Glutamatergic neuron (in vitro differentiated cells): ENCODE results near the gene PLEKHG5. TPM values are rescaled to one million over a fixed set of nuclear protein-coding genes. Genes with fewer than 3 reads are reported as not detected.
"Not testable (repeated sequence)": the region's sequence is repeated elsewhere in the genome, so short reads cannot be mapped to it uniquely, and the experiment has no call there.

Source experiments
- DNase-seq: peaks from one replicate; pipeline ENCODE4 v3.0.0; 2022
- H3K27ac Mint-ChIP-seq: one replicate; pipeline ENCODE4 v1.8.0; 2020; ENCODE audit warnings: mild to moderate bottlenecking, mixed read lengths, inconsistent platforms; ENCODE audit not compliant: unreplicated experiment
- H3K27me3 Mint-ChIP-seq: one replicate; pipeline ENCODE4 v1.8.0; 2020; ENCODE audit warnings: mild to moderate bottlenecking, moderate library complexity, mixed read lengths, inconsistent platforms; ENCODE audit not compliant: unreplicated experiment
- H3K36me3 Mint-ChIP-seq: one replicate; pipeline ENCODE4 v1.8.0; 2020; ENCODE audit warnings: mild to moderate bottlenecking, mixed read lengths, inconsistent platforms; ENCODE audit not compliant: unreplicated experiment
- H3K4me1 Mint-ChIP-seq: one replicate; pipeline ENCODE4 v1.8.0; 2020; ENCODE audit warnings: mild to moderate bottlenecking, low read depth, mixed read lengths, inconsistent platforms; ENCODE audit not compliant: unreplicated experiment
- H3K4me3 Mint-ChIP-seq: one replicate; pipeline ENCODE4 v1.8.0; 2020; ENCODE audit warnings: mild to moderate bottlenecking, mixed read lengths, inconsistent platforms; ENCODE audit not compliant: unreplicated experiment
- H3K9me3 Mint-ChIP-seq: one replicate; pipeline ENCODE4 v1.8.0; 2020; ENCODE audit warnings: mild to moderate bottlenecking, moderate library complexity, mixed read lengths, inconsistent platforms; ENCODE audit not compliant: unreplicated experiment
- total RNA-seq: library from RNA; stranded (reverse); fragmentation: NEBNext Ultra II Directional; extraction: Animal tissue kit (Norgen Biotek cat#: 25700); gene quantifications from one replicate; pipeline ENCODE4 v1.2.1, GENCODE V29; 2021; ENCODE audit not compliant: unreplicated experiment
- TF ChIP-seq, protein P1 (sequence below): fragments of 200-600 bp; sonication (generic); IDR thresholded peaks from one replicate; pipeline ENCODE4 v1.5.0; 2021; ENCODE audit not compliant: partially characterized antibody, unreplicated experiment

PLEKHG5 gene
- total RNA-seq, 1 donor from 2014 or later = 53.0 TPM

DNA sequence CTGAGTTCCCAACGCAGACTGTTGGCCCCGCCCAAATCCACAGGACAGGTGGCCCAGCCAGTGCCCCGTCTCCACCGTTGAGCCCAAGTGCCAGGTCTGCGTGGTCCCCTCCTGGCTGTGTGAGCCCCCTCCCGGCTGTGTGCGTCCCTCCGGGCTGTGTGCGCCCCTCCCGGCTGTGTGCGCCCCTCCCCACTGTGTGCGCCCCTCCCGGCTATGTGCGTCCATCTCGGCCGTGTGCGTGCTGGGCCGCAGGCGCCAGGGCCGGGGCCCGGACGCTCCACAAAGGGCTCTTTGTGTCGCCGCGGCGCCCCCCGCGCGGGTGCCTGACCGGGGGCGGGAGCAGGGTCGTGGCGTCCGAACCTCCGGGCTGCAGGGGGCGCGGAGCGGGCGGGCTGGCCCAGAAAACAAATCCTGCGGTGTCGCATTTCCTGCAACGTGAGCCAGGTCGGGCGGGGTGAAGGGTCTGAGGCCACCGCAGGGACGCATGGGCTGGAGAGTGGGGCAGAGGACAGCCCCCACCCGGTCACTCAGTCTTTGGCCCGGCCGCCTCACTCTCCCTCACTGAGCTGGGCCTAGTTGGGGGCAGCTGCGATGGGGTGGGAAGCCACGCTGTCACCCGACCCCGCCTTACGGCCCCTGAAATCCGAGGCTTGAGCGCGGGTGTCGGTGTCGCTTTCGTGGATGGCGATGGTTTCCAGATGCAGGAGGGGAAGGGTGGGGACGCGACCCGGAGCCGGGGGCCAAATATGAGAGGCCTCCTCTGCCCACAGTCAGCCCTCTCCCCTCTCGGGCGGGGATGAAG, 44.2 kb downstream of the PLEKHG5 start:
- TF ChIP-seq, protein P1, sequence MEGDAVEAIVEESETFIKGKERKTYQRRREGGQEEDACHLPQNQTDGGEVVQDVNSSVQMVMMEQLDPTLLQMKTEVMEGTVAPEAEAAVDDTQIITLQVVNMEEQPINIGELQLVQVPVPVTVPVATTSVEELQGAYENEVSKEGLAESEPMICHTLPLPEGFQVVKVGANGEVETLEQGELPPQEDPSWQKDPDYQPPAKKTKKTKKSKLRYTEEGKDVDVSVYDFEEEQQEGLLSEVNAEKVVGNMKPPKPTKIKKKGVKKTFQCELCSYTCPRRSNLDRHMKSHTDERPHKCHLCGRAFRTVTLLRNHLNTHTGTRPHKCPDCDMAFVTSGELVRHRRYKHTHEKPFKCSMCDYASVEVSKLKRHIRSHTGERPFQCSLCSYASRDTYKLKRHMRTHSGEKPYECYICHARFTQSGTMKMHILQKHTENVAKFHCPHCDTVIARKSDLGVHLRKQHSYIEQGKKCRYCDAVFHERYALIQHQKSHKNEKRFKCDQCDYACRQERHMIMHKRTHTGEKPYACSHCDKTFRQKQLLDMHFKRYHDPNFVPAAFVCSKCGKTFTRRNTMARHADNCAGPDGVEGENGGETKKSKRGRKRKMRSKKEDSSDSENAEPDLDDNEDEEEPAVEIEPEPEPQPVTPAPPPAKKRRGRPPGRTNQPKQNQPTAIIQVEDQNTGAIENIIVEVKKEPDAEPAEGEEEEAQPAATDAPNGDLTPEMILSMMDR = no peak
- no peak overlapping the region for H3K27ac Mint-ChIP-seq
- H3K27me3 Mint-ChIP-seq = peaks cover 18% of the 10 kb centered on the region
- peaks cover 11% of the 10 kb centered on the region for H3K4me1 Mint-ChIP-seq
- peaks cover 3% of the 10 kb centered on the region for H3K9me3 Mint-ChIP-seq
- no peaks in the 10 kb centered on the region for H3K36me3 Mint-ChIP-seq
- no peak overlapping the region for H3K4me3 Mint-ChIP-seq
- DNase-seq = no peak

DNA sequence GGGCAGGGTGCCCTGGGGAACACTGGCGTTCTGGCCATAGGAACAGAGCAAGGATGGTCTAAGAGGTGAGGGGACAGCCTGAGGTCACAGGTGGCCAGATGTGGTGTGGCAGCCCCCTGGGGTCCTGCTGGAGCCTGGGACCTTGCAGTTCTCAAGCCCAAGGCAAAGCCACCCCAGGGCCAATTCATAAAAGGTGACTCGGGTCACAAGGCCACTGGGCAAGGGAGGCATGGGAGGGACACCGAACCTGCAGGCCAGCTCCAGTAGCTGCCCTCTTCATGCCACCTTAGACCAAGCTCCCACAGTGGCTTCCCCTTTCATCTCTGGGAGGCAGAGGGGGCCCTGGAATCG, 44.8 kb downstream of the PLEKHG5 start:
- TF ChIP-seq, protein P1 = no peak
- H3K4me3 Mint-ChIP-seq = no peak overlapping the region
- peaks cover 11% of the 10 kb centered on the region for H3K4me1 Mint-ChIP-seq
- no peaks in the 10 kb centered on the region for H3K36me3 Mint-ChIP-seq
- peaks cover 3% of the 10 kb centered on the region for H3K9me3 Mint-ChIP-seq
- peaks cover 18% of the 10 kb centered on the region for H3K27me3 Mint-ChIP-seq
- DNase-seq = no peak
- no peak overlapping the region for H3K27ac Mint-ChIP-seq

DNA sequence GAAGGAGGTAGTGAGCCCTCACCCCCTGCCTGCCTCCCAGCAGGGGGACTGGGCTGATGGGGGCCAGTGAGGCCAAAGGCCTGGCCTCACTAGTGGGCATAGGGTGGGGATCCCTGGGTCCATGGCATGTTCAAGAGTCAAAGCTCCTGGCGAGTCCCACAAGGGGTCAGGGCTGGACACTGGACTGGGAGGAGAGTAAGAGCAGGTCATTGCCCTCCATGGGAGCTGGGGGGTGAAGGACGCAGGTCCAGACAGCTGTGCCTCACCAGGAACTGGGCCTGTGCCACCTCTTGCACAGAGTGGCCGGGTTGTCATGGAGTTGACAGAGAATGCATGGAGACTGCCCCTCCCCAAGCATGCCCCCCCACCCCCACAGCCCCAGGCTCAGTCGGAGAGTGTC, 45.5 kb downstream of the PLEKHG5 start:
- H3K27me3 Mint-ChIP-seq = peaks cover 18% of the 10 kb centered on the region
- H3K4me1 Mint-ChIP-seq = peaks cover 11% of the 10 kb centered on the region
- not testable (repeated sequence) for H3K9me3 Mint-ChIP-seq, DNase-seq, H3K4me3 Mint-ChIP-seq, H3K36me3 Mint-ChIP-seq, H3K27ac Mint-ChIP-seq

DNA sequence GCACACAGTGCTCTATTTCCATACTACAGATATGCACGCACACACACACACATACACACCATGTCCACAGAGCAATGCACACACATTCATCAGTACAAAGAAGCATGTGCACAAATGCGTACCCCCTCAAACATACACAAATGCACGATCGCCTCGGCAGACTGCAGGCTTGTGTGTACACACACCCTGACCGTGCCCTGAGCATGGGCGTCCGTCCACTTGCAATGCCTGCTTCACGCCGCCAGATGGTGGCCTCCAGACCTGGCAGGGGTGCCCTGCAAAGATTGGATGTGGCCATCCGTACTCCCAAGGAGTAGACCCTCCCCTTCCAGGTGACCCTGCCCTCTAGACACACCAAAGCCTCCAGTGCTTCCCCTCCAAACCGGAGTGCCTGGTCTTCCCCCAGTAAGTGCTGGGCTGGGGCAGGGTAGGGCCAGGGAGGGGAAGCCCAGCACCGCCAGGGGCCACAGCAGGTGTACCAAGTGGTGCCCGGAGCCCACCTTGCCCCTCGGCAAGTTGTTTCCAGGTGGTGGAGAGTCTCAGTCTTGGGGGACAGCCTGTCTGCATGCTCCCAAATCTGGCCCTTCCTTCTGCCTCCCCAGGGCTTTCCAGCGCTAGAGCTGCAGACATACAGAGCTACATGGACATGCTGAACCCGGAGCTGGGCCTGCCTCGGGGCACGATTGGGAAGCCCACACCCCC, 46.3 kb downstream of the PLEKHG5 start:
- TF ChIP-seq, protein P1 = peak; percentile 55
- peak; percentile 69 for DNase-seq
- peak overlapping the region; percentile 60 for H3K4me3 Mint-ChIP-seq
- no peak overlapping the region for H3K27ac Mint-ChIP-seq
- H3K9me3 Mint-ChIP-seq = peaks cover 3% of the 10 kb centered on the region
- peaks cover 11% of the 10 kb centered on the region for H3K4me1 Mint-ChIP-seq
- H3K36me3 Mint-ChIP-seq = no peaks in the 10 kb centered on the region
- H3K27me3 Mint-ChIP-seq = peaks cover 15% of the 10 kb centered on the region

DNA sequence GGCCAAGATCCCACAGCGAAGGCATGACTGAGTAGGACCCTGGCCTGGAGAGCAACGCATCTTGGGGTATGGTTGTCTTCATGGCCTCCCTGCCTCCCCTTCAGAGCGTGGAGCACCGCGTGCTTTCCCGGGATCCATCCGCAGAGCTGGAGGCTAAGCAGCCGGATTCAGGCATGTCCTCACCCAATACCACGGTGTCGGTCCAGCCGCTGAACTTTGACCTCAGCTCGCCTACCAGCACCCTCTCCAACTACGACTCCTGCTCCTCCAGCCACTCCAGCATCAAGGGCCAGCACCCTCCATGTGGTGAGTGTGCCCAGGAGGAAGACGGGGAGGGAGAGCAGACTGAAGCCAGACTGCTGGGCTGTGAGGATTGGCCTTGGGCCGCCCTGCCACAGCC, 47.1 kb downstream of the PLEKHG5 start:
- H3K27me3 Mint-ChIP-seq = peaks cover 11% of the 10 kb centered on the region
- no peak overlapping the region for H3K27ac Mint-ChIP-seq
- H3K36me3 Mint-ChIP-seq = no peaks in the 10 kb centered on the region
- DNase-seq = no peak
- H3K4me3 Mint-ChIP-seq = no peak overlapping the region
- TF ChIP-seq, protein P1 = no peak
- peaks cover 3% of the 10 kb centered on the region for H3K9me3 Mint-ChIP-seq
- H3K4me1 Mint-ChIP-seq = peaks cover 8% of the 10 kb centered on the region
